Stimulated activated CD4-positive, alpha-beta T cell treated with anti-CD3 and anti-CD28 coated beads, Interleukin-1b, Interleukin-23, amount 100 ng/mL, for 4 hours (primary cell): Measurements from ENCODE around the gene ATP8A1.

ENCODE experiments used
- DNase-seq, 2 donors: peaks; one replicate each; pipeline ENCODE4 v3.0.0-alpha.2; 2020; ENCODE audit warnings: low read depth in 2 of 2

ATP8A1 gene

DNA sequence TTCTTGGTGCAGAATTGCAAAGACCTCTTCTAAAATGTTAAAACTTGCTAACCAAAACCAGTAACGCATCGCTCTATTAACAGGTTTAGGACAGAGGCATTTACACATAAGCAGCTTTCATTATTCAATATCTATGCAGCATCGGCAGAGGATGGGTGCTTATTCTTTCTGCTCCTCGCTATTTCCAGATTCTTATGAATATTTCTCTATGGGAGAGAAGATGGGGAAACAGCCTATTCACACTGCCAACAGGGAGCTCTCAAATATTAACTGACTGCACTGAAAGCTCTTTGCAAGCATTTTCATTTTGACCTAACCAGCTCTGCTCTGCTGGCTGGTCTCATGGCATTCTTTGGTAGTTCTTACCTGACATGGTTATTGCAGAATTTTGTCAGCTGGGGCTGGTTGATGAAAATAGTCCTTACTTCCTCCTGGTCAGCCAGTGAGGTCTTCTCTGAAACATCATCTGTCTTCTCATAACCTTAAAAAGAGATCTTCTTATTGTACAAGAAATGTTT, 30.2 kb downstream of the ATP8A1 start:
- DNase-seq = no peak

DNA sequence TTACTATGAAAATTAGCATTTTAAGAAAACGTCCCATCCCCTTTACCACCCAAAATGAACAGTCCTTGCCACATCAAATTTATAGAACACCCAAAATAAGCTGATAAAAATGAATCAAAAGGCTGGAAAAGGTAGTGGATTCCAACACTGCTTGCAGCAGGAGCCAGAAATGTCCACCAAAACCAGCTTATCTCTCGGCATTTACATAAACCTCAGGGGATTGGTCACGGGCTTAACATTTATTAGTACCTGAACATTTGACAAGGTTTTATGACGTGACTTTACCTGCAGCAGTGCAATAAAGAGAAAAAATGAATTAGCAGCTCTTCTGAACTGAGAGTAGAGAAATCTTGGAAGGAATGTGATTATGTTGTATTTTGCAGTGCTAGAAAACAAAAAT, 31.6 kb downstream of the ATP8A1 start:
- no peak for DNase-seq

DNA sequence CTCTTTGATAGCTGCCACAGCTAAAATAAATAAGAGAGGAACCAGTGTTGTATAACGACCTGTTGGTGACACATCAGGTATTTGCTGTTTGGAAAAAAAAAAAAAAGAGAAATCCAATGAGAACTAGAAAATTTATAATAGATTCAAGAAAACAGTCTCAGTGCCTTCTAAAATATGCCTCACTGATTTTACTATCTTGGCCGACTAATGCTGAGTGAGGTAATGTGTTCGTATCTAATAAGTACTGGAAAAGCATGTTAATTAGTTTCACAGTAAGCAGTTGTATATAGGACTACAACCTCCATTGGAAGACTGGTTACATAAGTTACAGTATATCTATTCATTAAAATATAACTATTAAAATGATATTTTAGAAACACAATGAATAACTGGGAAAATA, 32.4 kb downstream of the ATP8A1 start:
- DNase-seq = no peak

DNA sequence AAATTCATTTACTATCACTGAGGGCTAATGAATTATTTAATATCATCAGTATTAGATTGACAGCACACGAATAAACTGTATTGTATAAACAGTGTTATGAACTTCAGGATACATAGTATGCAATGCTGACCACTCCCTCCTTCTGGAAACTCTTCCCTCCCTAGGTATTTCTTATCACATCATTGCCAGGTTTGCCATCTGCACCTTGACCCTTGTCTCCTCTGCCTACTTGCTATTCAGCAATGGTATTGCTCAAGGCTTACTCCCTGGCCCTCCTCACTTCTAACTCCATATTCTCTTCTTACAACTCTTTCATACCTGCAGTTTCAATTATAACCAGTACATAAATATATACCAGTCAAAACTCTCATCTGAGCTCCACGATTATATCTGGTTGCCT, 38.9 kb downstream of the ATP8A1 start:
- no peak for DNase-seq

DNA sequence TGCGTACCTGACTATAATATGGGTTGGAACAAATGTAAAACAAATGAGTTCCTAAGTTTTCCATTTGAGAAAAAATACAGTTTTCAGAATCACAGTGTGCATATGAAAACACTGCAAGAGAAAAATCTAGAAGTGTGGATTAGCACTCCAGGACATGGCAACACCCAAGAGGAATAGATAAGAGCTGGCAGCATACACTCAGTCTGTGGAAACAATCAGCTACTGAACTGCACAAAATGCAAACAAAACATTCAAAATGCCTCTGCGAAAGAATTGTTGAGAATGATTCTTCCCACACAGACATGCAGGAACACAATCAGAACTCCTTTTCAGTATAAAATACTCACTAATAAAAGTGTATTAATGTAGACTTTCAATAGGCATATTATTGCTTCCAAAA, 39.9 kb downstream of the ATP8A1 start:
- no peak for DNase-seq

DNA sequence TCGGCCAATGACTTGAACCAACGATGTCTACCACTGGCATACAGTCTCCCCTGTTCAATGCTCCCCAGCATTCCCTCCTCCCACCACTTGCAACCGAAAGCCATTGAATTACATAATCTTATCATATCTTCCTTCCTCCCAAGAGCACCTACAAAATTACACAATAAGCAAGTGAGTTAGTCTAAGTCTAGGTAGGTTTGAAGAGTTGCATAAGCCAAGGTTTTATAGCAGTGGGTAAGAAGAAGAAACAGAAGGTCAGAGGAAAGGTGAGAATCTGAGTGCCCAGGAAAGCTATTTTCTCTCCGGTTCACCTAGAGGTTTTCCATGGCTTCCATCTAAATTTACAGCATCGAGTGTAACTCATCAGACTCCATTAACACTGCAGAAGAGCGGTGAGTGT, 40.3 kb downstream of the ATP8A1 start:
- no peak for DNase-seq

DNA sequence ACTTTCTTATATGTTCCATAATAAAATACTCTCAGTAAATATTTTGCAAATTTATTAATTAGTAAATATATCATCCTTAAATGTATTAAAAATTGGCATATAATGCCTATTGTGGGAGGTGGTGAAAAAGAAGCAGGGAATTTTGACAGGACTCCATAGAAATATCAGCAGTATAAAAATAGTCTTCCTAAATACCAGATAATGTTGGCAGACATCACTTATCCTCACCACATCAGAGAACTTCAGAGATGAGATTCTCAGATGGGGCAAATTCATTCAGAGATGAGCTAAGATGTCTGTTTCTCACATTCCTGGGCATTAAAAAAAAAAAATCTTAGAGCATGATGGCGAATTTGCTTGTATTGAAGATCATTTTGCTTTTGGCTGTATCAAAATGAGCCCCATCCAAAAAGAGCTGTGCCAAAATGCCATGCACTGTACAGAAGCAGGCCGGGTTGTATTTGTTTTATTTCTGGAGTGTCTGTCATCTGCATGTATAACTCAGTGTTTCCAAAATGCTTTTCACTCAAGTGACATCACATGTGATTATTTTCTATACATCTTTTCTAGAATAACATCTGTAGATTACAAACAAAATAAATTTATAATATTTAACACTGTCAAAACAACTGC, 41.7 kb downstream of the ATP8A1 start:
- no peak for DNase-seq

DNA sequence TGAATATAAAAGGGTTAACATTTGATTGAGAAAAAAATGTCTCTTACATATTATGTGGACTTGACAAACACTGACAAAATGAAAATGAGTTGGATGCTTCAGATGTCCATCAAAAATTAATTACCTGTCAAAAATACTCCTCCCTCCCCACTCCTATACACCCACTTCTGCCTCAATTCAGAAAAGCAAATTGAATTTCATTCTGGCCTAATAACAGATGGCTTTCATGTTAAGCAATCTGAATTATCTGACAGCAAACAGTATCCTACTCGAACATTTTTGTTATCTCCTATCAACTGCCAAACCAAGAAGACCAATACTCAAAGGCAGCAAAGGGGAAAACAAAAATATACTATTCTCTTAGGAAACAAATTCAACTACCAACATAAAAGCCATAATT, 44.0 kb downstream of the ATP8A1 start:
- DNase-seq = no peak

DNA sequence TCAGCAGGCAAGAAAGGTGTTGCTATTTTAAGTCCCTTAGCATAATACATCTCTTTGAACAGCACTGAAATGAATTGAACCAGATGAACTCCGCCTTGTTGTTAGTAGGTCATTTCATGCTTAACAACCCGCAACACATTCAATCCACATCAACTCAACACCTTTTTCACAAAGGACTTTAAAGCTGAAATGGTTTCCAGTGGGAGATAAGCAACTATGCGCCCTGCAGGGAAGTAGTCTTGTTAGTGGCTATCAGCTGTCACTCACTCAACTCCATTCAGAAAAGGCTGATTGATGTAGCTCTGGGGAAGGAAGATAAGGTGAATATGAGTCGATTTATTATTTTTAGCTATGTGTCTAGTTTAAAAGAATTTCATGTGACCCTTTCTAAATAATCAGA, 46.0 kb downstream of the ATP8A1 start:
- no peak for DNase-seq

DNA sequence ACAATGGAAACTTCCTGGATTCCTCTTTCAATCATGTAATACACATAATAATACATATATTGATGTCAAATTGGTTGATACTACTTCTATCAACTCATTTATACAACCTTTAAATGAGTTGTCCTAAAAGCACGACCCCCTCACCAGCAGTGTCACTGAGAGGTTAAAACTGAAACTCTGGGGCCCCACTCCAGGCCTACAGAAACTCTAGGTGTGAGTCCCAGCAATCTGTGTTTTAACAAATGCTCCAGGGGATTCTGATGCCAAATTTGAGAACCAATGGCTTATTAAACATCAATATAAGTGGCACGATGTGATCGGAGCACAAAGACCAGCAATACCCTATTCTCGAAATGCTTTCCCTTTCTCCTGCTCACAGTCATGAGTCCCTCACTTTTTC, 47.9 kb downstream of the ATP8A1 start:
- no peak for DNase-seq

DNA sequence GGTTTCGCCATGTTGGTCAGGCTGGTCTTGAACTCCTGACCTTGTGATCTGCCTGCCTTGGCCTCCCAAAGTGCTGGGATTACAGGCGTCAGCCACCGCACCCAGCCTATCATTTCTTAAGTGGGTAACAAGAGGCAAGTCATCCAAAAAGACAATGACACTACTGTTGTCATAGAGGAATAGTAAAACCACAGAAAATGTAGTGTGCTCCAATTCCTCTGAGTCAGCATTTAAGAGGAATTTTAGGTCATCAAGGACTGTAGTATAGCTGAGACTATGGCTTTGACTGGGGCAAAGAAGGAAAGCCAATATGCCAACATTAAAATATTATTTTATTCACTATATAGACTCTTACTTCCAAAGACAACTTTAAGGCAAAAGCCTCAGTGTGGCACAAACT, 48.4 kb downstream of the ATP8A1 start:
- DNase-seq = no peak

DNA sequence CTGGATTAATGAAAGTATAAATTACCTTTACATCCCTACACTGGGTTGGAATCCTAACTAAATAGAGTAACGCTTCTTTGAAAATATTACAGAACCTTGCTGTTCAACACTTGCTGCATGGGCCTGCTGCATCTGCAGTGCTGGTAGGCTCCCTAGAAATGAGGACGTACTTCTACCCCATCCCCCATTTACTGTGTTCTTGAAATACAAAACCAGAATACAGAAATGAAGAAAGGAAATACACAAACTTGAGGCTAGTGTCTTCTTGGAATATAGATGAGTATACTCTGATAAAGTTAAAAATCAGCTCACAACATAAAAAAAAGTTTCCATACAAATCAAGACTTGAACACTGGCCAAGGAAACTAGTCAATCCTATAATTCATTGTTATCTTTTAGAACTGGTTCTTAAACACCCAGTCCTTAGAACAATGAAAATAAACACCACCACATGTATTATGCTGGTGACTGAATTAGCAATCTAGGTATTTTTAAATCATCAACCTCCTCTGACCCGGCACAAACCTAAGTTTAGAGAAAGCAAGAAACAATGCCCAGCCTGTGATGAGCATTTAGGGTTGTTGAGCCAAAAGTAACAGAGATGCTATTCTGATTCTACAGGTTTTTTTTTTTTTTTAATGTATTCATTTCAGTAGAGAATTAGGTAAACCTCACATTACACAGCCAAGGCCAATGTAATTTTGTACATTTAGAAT, 49.7 kb downstream of the ATP8A1 start:
- DNase-seq = no peak

DNA sequence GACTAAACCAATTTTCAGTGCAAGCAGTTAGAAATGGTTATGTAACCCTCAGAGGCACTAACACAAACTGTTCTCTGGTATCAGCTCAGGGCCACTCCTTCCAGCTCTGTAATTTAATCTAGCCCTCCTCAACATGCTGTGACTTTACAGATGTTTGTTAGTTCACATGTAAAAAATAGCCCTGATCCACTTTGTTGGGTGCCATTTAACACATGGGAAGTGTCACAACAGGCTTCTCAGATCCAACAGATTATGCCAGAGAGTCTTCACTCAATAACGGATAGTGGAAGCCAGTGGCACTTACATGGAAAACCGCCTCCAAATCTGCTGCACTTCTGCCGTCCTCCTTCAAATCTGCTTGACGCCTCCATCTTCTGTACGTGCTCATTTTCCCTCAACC, 51.6 kb downstream of the ATP8A1 start:
- no peak for DNase-seq

DNA sequence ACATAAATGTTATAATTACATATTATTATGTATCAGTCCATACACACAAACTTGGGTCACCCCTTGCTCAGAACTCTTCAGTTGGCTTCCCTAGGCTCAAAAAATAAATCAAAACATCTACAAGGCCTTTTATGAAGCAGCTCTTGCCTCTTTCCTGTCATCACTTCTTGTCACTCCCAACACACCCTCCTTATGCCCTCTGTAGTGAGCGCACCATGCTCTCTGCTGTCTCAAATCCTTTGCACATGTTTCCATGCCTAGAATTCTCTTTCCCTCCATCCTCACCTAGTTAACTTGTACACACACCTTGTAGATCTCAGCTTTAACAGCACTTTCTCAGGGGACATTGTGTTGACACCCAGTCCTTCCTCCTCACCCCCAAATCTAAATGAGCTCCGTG, 53.0 kb downstream of the ATP8A1 start:
- DNase-seq = no peak

DNA sequence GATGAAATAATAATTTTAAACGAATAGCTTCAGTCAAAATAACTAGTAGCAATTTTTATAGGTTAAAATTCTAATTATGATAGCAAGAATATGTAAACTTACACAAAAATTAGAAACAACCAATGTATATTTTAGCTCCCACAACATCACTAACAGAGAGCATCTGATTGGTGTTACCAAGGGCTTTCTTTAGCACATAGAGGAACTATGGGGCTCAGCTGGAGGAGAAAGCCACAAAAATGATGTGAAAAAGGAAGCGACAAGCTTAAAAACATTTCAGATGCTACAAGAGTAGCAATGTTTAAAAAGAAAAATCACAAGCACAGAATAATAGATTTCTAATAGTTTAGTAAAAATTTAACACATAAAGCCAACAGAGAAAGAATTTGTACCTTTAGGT, 56.3 kb downstream of the ATP8A1 start:
- DNase-seq = no peak

DNA sequence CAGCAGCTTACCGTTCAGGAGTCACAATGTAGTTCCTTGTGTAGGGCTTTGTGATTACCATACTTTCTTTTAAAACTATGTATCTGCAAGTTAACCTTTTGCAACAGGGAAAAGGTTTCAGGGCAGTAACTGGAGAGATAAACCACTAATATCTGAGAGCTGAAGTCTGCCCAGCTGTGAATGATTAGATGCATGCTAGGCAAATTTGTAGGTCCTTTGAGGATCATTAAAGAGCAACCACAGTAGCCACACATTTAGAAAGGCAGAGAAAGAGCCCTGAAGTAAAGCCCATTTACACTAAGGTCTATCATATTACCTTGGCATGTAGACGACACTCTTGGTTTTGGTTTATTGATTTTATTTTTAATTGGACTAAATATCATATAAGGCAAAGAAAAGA, 60.0 kb downstream of the ATP8A1 start:
- DNase-seq = no peak

DNA sequence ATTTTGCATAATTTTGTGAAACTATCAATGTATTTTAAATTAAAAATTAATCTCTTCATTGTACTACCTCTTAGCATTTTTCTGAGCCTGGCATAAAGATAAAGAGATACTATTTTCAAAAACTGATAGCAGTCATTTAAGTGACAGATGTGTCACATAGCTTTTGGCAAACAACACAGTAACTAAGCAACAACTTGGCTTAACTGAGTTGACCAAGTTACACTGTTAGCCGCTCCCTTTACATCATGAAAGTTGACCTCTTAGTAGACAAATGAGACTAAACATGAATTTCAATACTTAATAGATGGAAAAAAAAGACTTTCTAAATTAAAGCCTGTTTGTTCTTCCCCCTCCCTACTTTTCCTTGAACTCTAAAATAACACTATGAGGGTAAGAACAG, 62.0 kb downstream of the ATP8A1 start:
- no peak for DNase-seq

DNA sequence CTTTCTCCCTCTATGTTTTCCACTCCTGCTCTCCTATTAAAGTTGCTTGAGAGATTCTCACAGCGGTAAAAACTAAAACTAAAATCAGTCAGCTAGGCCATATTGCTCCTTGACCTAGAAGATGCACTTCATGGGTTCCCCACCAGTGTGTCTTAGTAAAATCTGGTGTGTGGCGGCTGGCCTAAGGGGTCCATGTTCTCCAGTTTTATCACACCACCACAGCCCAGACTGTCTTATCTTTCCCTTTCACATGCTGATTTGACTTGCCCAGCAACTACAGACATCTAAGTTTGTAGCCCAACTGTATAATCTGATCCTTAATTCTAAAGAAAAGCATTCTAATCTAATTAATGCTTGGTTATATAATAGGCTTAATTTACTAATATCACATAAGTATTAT, 68.0 kb downstream of the ATP8A1 start:
- no peak for DNase-seq

DNA sequence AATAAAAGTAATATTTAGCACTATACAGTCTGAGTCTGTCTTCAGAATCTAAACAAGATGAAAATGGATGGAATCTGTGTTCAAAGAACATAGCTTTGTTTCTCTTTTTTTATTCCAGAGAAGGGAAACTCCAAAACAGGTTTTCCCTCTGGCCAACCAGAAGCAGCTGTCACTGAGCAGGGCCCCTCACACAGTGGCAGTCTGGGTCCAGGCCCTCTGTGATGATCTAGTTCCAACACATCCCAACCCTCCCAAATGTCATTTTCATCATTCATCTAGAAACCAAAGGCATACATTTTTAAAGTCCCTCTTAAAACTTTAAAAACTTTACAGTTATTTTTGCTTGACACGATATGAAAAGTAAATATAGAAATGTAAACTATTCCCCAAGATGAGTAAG, 70.1 kb downstream of the ATP8A1 start:
- DNase-seq = no peak

DNA sequence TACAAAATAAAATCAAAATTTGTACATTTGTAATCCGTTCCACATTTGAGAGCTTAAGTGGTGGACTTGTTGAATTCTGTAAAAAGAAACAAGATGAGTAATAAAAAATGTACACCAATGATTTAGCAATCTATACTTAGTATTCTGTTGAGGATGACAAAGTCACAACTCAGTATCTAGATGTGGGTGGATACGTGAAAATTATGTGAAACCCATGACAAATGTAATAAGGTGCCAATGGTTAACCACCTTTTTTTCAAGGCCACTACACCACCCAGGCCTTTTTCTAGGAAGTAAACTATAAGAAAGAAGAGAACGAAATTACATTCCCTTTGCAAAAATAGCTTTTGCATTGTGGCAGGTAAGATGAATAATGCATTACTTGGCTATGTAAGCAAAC, 77.0 kb downstream of the ATP8A1 start:
- no peak for DNase-seq

DNA sequence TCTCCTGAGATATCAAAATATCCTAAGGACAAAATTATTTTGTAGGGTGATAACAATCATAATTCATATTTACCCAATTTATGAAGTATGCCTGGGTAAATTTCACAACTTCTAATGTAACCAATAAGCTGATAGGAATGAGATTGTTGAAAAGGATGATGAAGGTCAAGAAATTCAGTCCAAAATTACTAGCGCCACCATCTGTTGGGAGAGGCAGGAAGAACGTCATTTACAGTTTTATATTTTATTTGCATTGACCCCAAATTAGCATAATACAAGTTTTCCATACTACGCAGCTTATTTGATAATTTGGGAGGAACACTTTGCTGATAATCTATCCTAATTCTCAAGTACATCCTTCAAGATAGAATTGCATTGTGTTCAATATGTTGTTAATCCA, 78.7 kb downstream of the ATP8A1 start:
- no peak for DNase-seq

DNA sequence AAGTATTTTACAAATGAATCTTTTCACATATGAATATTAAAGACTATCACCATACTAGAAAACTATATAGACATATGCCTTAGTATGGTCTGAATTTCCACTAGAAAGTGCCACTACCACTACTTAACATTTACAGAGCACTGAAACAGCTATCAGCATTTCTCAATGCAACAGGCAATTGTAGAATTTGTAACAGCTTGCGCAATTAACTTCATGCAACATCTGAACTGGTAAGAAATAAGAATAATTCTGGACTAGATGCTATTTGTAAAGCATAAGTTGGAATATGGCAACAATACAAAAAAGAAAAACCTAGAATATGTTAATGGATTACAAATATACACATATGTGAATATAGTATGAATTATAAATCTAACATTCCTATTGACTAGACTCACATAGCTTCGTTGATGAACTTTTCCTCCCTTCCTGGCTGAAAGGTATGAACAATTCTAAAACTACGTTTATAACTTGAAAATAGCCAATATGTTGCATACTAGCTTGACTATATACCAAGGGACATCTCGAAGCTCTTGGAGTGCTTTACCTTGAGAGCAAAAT, 82.0 kb downstream of the ATP8A1 start:
- no peak for DNase-seq

DNA sequence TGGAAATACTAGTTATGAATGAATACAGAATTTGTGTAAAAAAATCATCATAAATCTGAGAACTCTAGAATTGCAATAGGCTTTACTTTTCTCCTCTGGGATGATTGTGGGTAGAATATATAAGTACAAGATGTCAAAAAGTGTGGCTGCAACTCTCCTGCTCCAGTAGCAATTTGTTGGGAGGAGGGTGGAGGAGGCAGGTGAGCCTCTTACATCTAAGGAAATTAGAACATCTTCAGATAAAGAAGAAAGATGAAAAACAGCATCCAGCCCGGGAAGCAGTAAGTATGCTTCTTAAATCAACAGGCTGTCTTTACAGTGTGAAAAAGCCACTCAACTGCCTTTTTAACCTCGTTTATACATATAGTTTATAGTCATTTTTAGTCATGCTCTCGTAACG, 83.7 kb downstream of the ATP8A1 start:
- DNase-seq = no peak
